ENCODE measurements around the gene TEX51.

Gene TEX51

GRCh38 chr2:126900646-126901319 lies 2.1 kb downstream of the TEX51 start:
- H3K27ac ChIP-seq: no peak overlapping the region
- TF ChIP-seq, protein P1, sequence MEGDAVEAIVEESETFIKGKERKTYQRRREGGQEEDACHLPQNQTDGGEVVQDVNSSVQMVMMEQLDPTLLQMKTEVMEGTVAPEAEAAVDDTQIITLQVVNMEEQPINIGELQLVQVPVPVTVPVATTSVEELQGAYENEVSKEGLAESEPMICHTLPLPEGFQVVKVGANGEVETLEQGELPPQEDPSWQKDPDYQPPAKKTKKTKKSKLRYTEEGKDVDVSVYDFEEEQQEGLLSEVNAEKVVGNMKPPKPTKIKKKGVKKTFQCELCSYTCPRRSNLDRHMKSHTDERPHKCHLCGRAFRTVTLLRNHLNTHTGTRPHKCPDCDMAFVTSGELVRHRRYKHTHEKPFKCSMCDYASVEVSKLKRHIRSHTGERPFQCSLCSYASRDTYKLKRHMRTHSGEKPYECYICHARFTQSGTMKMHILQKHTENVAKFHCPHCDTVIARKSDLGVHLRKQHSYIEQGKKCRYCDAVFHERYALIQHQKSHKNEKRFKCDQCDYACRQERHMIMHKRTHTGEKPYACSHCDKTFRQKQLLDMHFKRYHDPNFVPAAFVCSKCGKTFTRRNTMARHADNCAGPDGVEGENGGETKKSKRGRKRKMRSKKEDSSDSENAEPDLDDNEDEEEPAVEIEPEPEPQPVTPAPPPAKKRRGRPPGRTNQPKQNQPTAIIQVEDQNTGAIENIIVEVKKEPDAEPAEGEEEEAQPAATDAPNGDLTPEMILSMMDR (conservative IDR thresholded peaks at IDR 0.05): no peak

GRCh38 chr2:126901459-126901858 lies 2.8 kb downstream of the TEX51 start:
- TF ChIP-seq, protein P1 (conservative IDR thresholded peaks at IDR 0.05): no peak
- no peak overlapping the region for H3K27ac ChIP-seq

GRCh38 chr2:126902152-126902835 lies 3.6 kb downstream of the TEX51 start:
- H3K27ac ChIP-seq: no peak overlapping the region
- TF ChIP-seq, protein P1 (conservative IDR thresholded peaks at IDR 0.05): no peak

- no peak overlapping the region for H3K27ac ChIP-seq
Measured at GRCh38 chr2:126902859-126903258, 4.2 kb downstream of the TEX51 start.

GRCh38 chr2:126905991-126906390 lies 7.3 kb downstream of the TEX51 start:
- no peak overlapping the region for H3K27ac ChIP-seq
- TF ChIP-seq, protein P1 (conservative IDR thresholded peaks at IDR 0.05): no peak

More at GRCh38 chr2:126902859-126903258, 4.2 kb downstream of the TEX51 start:
- TF ChIP-seq, protein P1 (conservative IDR thresholded peaks at IDR 0.05): no peak

DNA sequence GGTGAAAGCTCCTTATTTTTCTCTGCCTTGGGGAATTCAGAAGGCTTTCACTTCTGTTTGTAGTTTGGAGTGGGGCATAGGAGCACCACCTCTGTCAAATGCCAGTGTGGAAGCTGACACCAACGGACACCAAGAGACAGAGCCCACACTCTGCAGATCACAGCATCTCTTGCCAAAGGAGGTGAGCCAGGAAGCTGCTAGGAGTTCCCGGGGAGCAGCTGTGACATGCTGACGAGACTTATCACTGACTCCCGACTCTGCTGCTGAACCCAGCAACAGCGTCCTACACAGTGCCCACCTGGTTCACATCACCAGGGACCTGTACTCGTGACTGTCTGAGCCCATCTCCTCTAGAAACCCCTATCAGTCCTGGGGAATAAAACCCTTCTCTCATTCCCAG lies 8.1 kb downstream of the TEX51 start:
- TF ChIP-seq, protein P1 (conservative IDR thresholded peaks at IDR 0.05): no peak
- H3K27ac ChIP-seq: no peak overlapping the region

GRCh38 chr2:126907671-126908070 lies 9.0 kb downstream of the TEX51 start:
- H3K27ac ChIP-seq: no peak overlapping the region
- TF ChIP-seq, protein P1 (conservative IDR thresholded peaks at IDR 0.05): no peak
